Measurements from ENCODE around the gene TMEM59L.

- TF ChIP-seq CTCF (IDR thresholded peaks at IDR 0.05): peak; percentile 70
- TF ChIP-seq NFIC (IDR thresholded peaks at IDR 0.05; ENCODE audit: borderline replicate concordance): no peak
- TF ChIP-seq EP300 (IDR thresholded peaks at IDR 0.05; ENCODE audit: borderline replicate concordance in 1 of 2, low read depth in 1 of 2, low read length in 1 of 2): 0 out of 4 replicates have a peak, but pooled peaks of 1 of the 2 experiments have one; percentile 30
- peak; percentile 55 for TF ChIP-seq SMC3 (IDR thresholded peaks at IDR 0.05; ENCODE audit: low read depth, low read length)
- TF ChIP-seq REST (IDR thresholded peaks at IDR 0.05; ENCODE audit: low read depth, low read length): no peak
- 0 out of 2 replicates have a peak, but pooled peaks have one; percentile 15 for TF ChIP-seq POLR2AphosphoS5 (IDR thresholded peaks at IDR 0.05; ENCODE audit: low read depth, low read length)
- no peak for TF ChIP-seq GABPA (IDR thresholded peaks at IDR 0.05; ENCODE audit: low read depth)
- no peak for TF ChIP-seq EZH2phosphoT487 (IDR thresholded peaks at IDR 0.05; ENCODE audit: borderline replicate concordance, low read depth)
Observed at GRCh38 chr19:18590273-18591272, 22.1 kb upstream of the TMEM59L start.

All from SK-N-SH (cell line).